PC-3 (cell line): ENCODE results near the gene PCDHGB6. TPM values are rescaled to one million over a fixed set of nuclear protein-coding genes. Genes with fewer than 3 reads are reported as not detected.

Source experiments
- ATAC-seq: fragments of 200-7000 bp; cut with Tn5 transposase; 2 replicates; pipeline ENCODE4 v1.9.1; 2020; ENCODE audit warnings: mild to moderate bottlenecking, moderate library complexity
- BruUV-seq: library from RNA; stranded (reverse); fragments of 400-500 nt; replicated peaks from 2 replicates; lab custom pipeline; 2021; lab: Mats Ljungman, UMichigan
- CTCF ChIA-PET: fragments of 300-600 bp; sonication (Branson Sonifier 250); formaldehyde crosslinking; loops from one replicate; lab custom pipeline; 2022; ENCODE audit warnings: antibody characterized with exemption; lab: Charles Lee
- POLR2A ChIA-PET: fragments of 300-600 bp; sonication (Branson Sonifier 250); formaldehyde crosslinking; loops from one replicate; lab custom pipeline; 2022; ENCODE audit warnings: antibody characterized with exemption; ENCODE audit not compliant: unreplicated experiment; lab: Charles Lee
- DNase-seq: peaks from one replicate; pipeline ENCODE4 v3.0.0-alpha.2; 2015
- H2AFZ ChIP-seq: fragments of 300-600 bp; sonication (generic); 2 replicates; pipeline ENCODE4 v1.6.0; 2016; ENCODE audit warnings: antibody characterized with exemption, low read length
- H3F3A ChIP-seq: fragments of 300-600 bp; sonication (generic); one replicate; pipeline ENCODE4 v1.6.0; 2017; ENCODE audit warnings: antibody characterized with exemption, low read length, control low read depth, mild to moderate bottlenecking; ENCODE audit not compliant: unreplicated experiment
- H3K27ac ChIP-seq: fragments of 300-600 bp; sonication (generic); 2 replicates; pipeline ENCODE4 v1.5.1; 2016; ENCODE audit warnings: mild to moderate bottlenecking, low read length
- H3K27me3 ChIP-seq: fragments of 300-600 bp; sonication (generic); 2 replicates; pipeline ENCODE4 v1.6.1; 2016; ENCODE audit warnings: low read length, mixed read lengths
- H3K36me3 ChIP-seq: fragments of 300-600 bp; sonication (generic); 2 replicates; pipeline ENCODE4 v1.6.1; 2016; ENCODE audit warnings: low read depth, mixed run types, low read length, mixed read lengths
- H3K4me1 ChIP-seq: fragments of 300-600 bp; sonication (generic); 2 replicates; pipeline ENCODE4 v1.5.1; 2016; ENCODE audit warnings: low read length; ENCODE audit not compliant: insufficient read depth
- H3K4me2 ChIP-seq: fragments of 300-600 bp; sonication (generic); 2 replicates; pipeline ENCODE4 v1.6.0; 2016; ENCODE audit warnings: low read length
- H3K4me3 ChIP-seq: fragments of 300-600 bp; sonication (generic); 2 replicates; pipeline ENCODE4 v1.5.1; 2016; ENCODE audit warnings: mild to moderate bottlenecking, low read length, mixed read lengths
- H3K79me2 ChIP-seq: fragments of 300-600 bp; sonication (generic); 2 replicates; pipeline ENCODE4 v1.6.1; 2017; ENCODE audit warnings: low read length, mixed read lengths
- H3K9ac ChIP-seq: fragments of 300-600 bp; sonication (generic); 2 replicates; pipeline ENCODE4 v1.6.0; 2016; ENCODE audit warnings: mild to moderate bottlenecking, low read length
- H3K9me2 ChIP-seq: fragments of 300-600 bp; sonication (generic); replicated peaks from 2 replicates; pipeline ENCODE4 v1.6.1; 2016; ENCODE audit warnings: mixed run types, low read length, mixed read lengths
- H3K9me3 ChIP-seq: fragments of 300-600 bp; sonication (generic); 2 replicates; pipeline ENCODE4 v1.6.1; 2016; ENCODE audit warnings: low read length, mixed read lengths
- H4K20me1 ChIP-seq: fragments of 300-600 bp; sonication (generic); 2 replicates; pipeline ENCODE4 v1.6.1; 2016; ENCODE audit warnings: low read length, mixed read lengths
- EZH2 ChIP-seq: fragments of 300-600 bp; sonication (generic); IDR thresholded peaks from one replicate; pipeline ENCODE4 v1.6.1; 2017; ENCODE audit warnings: antibody characterized with exemption, mild to moderate bottlenecking, low read length; ENCODE audit not compliant: unreplicated experiment
- EZH2phosphoT487 ChIP-seq: fragments of 300-600 bp; sonication (generic); IDR thresholded peaks from 2 replicates; pipeline ENCODE4 v1.6.1; 2018; ENCODE audit warnings: mild to moderate bottlenecking, antibody characterized with exemption, low read length, borderline replicate concordance
- intact Hi-C: fragments of 100-400 bp; cut with micrococcal nuclease; formaldehyde crosslinking; loops from 2 replicates; pipeline ENCODE4 v1.9.0; 2023
- total RNA-seq: library from RNA; depleted of rRNA; stranded (reverse); fragments of >200 nt; gene quantifications from 2 replicates; pipeline ENCODE4 v1.2.3, GENCODE V29; 2014
- TF ChIP-seq, protein P1 (sequence below): fragments of 300-600 bp; sonication (generic); conservative IDR thresholded peaks from 2 replicates; pipeline ENCODE4 v1.5.1; 2017; ENCODE audit warnings: antibody characterized with exemption, low read depth, mild to moderate bottlenecking, low read length

The PCDHGB6 gene
- total RNA-seq, 1 experiment from 2014 or later: 1.1 TPM

DNA sequence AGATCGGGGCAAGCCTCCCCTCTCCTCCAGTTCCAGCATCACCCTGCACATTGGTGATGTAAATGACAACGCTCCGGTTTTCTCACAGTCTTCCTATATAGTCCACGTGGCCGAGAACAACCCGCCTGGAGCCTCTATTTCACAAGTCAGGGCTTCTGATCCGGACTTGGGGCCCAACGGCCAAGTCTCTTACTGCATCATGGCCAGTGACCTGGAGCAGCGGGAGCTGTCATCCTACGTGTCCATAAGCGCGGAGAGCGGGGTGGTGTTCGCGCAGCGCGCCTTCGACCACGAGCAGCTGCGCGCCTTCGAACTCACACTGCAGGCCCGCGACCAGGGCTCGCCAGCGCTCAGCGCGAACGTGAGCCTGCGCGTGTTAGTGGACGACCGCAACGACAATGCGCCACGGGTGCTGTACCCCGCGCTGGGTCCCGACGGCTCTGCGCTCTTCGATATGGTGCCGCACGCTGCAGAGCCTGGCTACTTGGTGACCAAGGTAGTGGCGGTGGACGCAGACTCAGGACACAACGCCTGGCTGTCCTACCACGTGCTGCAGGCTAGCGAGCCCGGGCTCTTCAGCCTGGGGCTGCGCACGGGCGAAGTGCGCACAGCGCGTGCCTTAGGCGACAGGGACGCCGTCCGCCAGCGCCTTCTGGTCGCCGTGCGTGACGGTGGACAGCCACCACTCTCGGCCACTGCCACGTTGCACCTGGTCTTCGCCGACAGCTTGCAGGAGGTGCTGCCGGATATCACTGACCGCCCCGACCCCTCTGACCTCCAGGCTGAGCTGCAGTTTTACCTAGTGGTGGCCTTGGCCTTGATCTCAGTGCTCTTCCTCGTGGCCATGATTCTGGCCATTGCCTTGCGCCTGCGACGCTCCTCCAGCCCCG is 18.4 kb upstream of the PCDHGB6 start:
- Histone ChIP-seq H3F3A (no peaks in the 10 kb centered on the region), H3K4me1 (no peaks in the 10 kb centered on the region), H3K36me3 (no peaks in the 10 kb centered on the region), H3K9ac (no peak overlapping the region), H3K9me3 (0 out of 2 replicates have a peak, but pooled peaks cover 6% of the 10 kb centered on the region), H3K4me3 (no peak overlapping the region), H3K4me2 (no peak overlapping the region), H3K79me2 (no peaks in the 10 kb centered on the region), H3K9me2 (no peaks in the 10 kb centered on the region), H4K20me1 (no peaks in the 10 kb centered on the region), H3K27ac (no peak overlapping the region), H3K27me3 (no peaks in the 10 kb centered on the region), H2AFZ (no peak overlapping the region)
- ChIA-PET CTCF (no interaction called here), POLR2A (interaction anchor here (0.6 kb wide), 1 partner anchor 41 kb away, joined by 10 read pairs; no protein-coding TSS in a partner anchor)
- no TSS peak for BruUV-seq
- TF ChIP-seq, protein P1, sequence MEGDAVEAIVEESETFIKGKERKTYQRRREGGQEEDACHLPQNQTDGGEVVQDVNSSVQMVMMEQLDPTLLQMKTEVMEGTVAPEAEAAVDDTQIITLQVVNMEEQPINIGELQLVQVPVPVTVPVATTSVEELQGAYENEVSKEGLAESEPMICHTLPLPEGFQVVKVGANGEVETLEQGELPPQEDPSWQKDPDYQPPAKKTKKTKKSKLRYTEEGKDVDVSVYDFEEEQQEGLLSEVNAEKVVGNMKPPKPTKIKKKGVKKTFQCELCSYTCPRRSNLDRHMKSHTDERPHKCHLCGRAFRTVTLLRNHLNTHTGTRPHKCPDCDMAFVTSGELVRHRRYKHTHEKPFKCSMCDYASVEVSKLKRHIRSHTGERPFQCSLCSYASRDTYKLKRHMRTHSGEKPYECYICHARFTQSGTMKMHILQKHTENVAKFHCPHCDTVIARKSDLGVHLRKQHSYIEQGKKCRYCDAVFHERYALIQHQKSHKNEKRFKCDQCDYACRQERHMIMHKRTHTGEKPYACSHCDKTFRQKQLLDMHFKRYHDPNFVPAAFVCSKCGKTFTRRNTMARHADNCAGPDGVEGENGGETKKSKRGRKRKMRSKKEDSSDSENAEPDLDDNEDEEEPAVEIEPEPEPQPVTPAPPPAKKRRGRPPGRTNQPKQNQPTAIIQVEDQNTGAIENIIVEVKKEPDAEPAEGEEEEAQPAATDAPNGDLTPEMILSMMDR: no peak
- TF ChIP-seq EZH2phosphoT487: no peak
- TF ChIP-seq EZH2: no peak
- ATAC-seq (no peak), DNase-seq (no peak)
- intact Hi-C loops: no loop called here

DNA sequence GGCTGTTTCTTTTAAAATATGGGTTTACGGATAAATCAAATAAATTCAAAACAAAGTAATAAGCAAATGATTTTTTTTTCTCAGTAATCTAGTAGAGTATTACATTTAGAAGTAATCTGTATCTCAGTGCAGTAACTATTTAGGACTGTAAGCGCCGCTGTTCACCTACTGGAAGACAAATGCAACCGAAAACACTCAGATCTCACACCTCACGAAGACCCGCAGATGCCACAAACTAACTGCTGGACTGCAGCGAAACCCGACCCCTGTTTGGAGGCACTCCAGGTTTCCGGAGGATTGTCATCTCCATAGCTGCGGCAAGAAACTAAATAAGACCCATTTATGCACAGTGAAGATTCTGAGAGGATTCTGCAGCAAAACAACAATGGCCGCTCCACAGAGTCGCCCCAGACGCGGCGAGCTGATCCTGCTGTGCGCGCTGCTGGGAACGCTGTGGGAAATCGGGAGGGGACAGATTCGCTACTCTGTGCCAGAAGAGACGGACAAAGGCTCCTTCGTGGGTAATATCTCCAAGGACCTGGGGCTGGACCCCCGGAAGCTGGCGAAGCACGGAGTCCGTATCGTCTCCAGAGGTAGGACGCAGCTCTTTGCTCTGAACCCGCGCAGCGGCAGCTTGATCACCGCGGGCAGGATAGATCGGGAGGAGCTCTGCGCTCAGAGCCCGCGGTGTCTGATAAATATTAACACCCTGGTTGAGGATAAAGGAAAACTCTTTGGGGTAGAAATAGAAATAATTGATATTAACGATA is 15.2 kb upstream of the PCDHGB6 start, which contains the start of gene PCDHGA8:
PCDHGA8 (plus strand) TSS at position 205 of the 770 bp plus-strand sequence; CDS start at position 386, 181 bp downstream.
- Histone ChIP-seq H2AFZ (no peak within 1 kb of the TSS), H3K4me1 (no peaks in the 10 kb centered on the region), H3K9ac (no peak within 1 kb of the TSS), H3K4me3 (no peak within 1 kb of the TSS), H3K79me2 (no peaks in the 10 kb centered on the region), H3K9me3 (0 out of 2 replicates have a peak, but pooled peaks cover 6% of the 10 kb centered on the region), H3F3A (no peaks in the 10 kb centered on the region), H3K27me3 (no peaks in the 10 kb centered on the region), H3K27ac (no peak within 1 kb of the TSS), H3K9me2 (no peaks in the 10 kb centered on the region), H4K20me1 (no peaks in the 10 kb centered on the region), H3K36me3 (no peaks in the 10 kb centered on the region), H3K4me2 (no peak within 1 kb of the TSS)
- TF ChIP-seq EZH2phosphoT487: no peak
- no peak for TF ChIP-seq EZH2
- TF ChIP-seq, protein P1: no peak
- no peak for ATAC-seq
- ChIA-PET CTCF (no interaction called here), POLR2A (no interaction called here)
- no TSS peak for BruUV-seq
- intact Hi-C loops: no loop called here
- DNase-seq: no peak
